ENCODE data around the gene SMKR1. TPM values are rescaled to one million over a fixed set of nuclear protein-coding genes. Genes with fewer than 3 reads are reported as not detected.

The SMKR1 gene
- total and polyA plus RNA-seq, 9 donors: 0.48 to 3.2 (median 0.67) TPM; not detected in 2

DNA sequence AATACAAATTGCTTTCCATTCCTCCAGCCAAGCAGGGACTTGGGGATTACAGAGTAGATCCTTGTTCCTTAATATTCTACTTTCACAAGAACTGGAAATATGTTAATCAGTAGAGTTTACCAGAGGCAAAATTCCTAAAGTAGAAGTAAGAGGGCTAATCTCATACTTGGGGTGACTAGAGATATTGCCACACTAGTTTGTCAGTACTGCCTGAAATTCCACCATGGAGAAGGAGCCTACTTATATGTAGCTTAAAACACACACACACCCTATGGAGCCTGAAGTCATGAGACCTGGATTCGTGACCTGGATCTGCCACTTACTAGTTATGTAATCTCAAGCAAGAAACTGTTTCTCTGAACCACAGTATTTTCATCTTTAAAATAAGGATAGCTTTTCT, 34.2 kb upstream of the SMKR1 start:
- no peak for TF ChIP-seq POLR2A (IDR thresholded peaks at IDR 0.05)
- TF ChIP-seq, protein P1, sequence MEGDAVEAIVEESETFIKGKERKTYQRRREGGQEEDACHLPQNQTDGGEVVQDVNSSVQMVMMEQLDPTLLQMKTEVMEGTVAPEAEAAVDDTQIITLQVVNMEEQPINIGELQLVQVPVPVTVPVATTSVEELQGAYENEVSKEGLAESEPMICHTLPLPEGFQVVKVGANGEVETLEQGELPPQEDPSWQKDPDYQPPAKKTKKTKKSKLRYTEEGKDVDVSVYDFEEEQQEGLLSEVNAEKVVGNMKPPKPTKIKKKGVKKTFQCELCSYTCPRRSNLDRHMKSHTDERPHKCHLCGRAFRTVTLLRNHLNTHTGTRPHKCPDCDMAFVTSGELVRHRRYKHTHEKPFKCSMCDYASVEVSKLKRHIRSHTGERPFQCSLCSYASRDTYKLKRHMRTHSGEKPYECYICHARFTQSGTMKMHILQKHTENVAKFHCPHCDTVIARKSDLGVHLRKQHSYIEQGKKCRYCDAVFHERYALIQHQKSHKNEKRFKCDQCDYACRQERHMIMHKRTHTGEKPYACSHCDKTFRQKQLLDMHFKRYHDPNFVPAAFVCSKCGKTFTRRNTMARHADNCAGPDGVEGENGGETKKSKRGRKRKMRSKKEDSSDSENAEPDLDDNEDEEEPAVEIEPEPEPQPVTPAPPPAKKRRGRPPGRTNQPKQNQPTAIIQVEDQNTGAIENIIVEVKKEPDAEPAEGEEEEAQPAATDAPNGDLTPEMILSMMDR (IDR thresholded peaks at IDR 0.05): no peak
- Histone ChIP-seq H3K36me3 (no peaks in the 10 kb centered on the region), H3K9me3 (no peaks in the 10 kb centered on the region), H3K27me3 (no peaks in the 10 kb centered on the region), H3K4me3 (no peak overlapping the region), H3K4me1 (ENCODE audit: insufficient read depth) (no peaks in the 10 kb centered on the region), H3K27ac (no peak overlapping the region)
- 87 to 89% (median 88%) methylated on average over 1 of the region's 1 CpG for WGBS, 3 donors
- intact Hi-C loops (cut with DNase I): loop anchor here in 1 of 4 donors (10.0 kb wide), 1 partner anchor 253 kb away; no protein-coding TSS in a partner anchor
- DNase-seq: no peak

DNA sequence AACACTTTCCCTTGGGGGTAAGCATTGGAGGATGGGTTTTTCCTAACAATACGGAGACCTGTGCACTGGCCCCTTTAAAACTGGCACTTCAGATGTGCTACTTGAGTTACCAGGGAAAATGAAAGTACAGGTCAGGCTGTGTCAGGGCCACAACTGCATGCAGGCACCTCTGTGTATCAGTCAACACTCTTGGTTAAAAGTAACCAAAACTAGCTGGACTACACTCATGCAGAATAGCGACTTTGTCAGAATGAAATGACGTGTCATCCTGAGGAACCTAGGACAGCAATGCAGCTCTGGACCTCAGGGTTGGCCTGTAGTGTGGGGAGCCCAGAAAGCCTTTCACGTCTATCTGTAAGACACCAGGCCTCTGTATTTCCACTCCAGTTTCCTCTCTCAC, 33.8 kb upstream of the SMKR1 start:
- Histone ChIP-seq H3K4me3 (no peak overlapping the region), H3K36me3 (no peaks in the 10 kb centered on the region), H3K27ac (no peak overlapping the region), H3K9me3 (no peaks in the 10 kb centered on the region), H3K4me1 (ENCODE audit: insufficient read depth) (no peaks in the 10 kb centered on the region), H3K27me3 (no peaks in the 10 kb centered on the region)
- WGBS, 3 donors: 76 to 93% (median 79%) methylated on average over 4 of the region's 4 CpGs
- intact Hi-C loops (cut with DNase I): loop anchor here in 1 of 4 donors (10.0 kb wide), 1 partner anchor 254 kb away; no protein-coding TSS in a partner anchor
- no peak for DNase-seq
- TF ChIP-seq, protein P1 (IDR thresholded peaks at IDR 0.05): no peak
- TF ChIP-seq POLR2A (IDR thresholded peaks at IDR 0.05) (no peak), EP300 (IDR thresholded peaks at IDR 0.05) (no peak)

DNA sequence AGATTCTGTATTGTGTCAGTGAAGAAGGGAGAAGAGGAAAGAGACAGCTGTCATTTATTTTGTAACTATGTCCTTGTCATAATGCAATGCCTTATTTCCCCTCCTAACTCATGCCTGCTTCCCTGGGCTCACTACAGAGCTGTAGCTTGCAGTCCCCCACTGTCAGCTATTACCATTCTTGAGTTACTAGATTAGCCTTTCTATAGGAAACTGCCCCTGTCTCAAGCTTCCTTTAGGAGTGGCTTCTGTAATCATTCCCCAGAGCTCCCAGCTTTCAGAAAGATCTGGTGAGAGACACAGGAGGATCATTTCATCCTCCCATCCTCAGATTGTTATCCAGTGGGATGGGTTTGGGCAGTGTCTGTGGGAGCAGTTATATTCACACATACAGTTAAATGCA, 32.4 kb upstream of the SMKR1 start:
- Histone ChIP-seq H3K27ac (no peak overlapping the region), H3K4me1 (ENCODE audit: insufficient read depth) (no peaks in the 10 kb centered on the region), H3K9me3 (no peaks in the 10 kb centered on the region), H3K4me3 (no peak overlapping the region), H3K27me3 (no peaks in the 10 kb centered on the region), H3K36me3 (no peaks in the 10 kb centered on the region)
- no peak for DNase-seq
- intact Hi-C loops (cut with DNase I): loop anchor here (5.0 to 10.0 kb wide), 4 partner anchors 103 to 255 kb away; no protein-coding TSS in a partner anchor
- TF ChIP-seq, protein P1 (IDR thresholded peaks at IDR 0.05): no peak
- no peak for TF ChIP-seq EP300 (IDR thresholded peaks at IDR 0.05)
- TF ChIP-seq POLR2A (IDR thresholded peaks at IDR 0.05): no peak

DNA sequence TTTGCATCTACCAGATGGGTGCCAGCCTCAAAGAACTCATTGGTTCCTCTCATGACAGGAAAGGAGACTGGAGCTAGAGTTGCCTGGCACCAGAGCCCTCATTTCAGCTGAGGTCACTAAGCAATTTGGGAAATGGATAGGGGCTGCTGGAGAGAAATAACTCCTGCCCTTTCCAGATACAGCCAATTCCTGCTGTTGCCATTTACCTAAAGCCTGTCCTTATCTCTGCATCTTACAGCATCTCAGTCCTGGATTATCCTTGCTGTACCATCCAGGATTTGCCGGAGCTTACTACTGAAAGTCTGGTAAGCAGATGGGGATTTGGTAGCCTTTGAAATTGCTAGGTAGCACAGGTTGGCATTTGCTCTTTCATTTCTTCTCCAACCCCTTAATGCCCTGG, 31.9 kb upstream of the SMKR1 start:
- no peaks in the 10 kb centered on the region for H3K27me3 ChIP-seq
- no peaks in the 10 kb centered on the region for H3K4me1 ChIP-seq (ENCODE audit: insufficient read depth)
- no peaks in the 10 kb centered on the region for H3K9me3 ChIP-seq
- H3K36me3 ChIP-seq: no peaks in the 10 kb centered on the region
- no peak overlapping the region for H3K4me3 ChIP-seq
- 89 to 96% (median 93%) methylated on average over 1 of the region's 1 CpG for WGBS, 3 donors
- H3K27ac ChIP-seq: no peak overlapping the region
- intact Hi-C loops (cut with DNase I): loop anchor here (5.0 to 10.0 kb wide), 4 partner anchors 103 to 256 kb away; no protein-coding TSS in a partner anchor
- DNase-seq: no peak
- TF ChIP-seq POLR2A (IDR thresholded peaks at IDR 0.05) (no peak), EP300 (IDR thresholded peaks at IDR 0.05) (no peak)
- TF ChIP-seq, protein P1 (IDR thresholded peaks at IDR 0.05): no peak

All from ovary (tissue), 9 donors.